AG04450 (cell line): Measurements from ENCODE around the gene SPDYE17. TPM values are rescaled to one million over a fixed set of nuclear protein-coding genes. Genes with fewer than 3 reads are reported as not detected.
"Not testable (repeated sequence)": the region's sequence is repeated elsewhere in the genome, so short reads cannot be mapped to it uniquely, and the experiment has no call there.

ENCODE experiments used
- CTCF ChIA-PET: fragments of 300-600, 350-600 bp; formaldehyde crosslinking; extraction: SDS; loops from one replicate; lab custom pipeline; 2022; ENCODE audit warnings: antibody characterized with exemption, inconsistent platforms; lab: Charles Lee
- POLR2A ChIA-PET: fragments of 350-600 bp; formaldehyde crosslinking; extraction: SDS; loops from one replicate; lab custom pipeline; 2021; ENCODE audit warnings: antibody characterized with exemption, inconsistent platforms; lab: Yijun Ruan, JAX
- DNase-seq: peaks from one replicate; pipeline ENCODE4 v3.0.0-alpha.2; 2011; ENCODE audit warnings: low read depth, low spot score
- H3K27ac ChIP-seq: one replicate; pipeline ENCODE4 v1.5.1; 2012; ENCODE audit warnings: low read depth, low read length, control low read depth
- H3K27me3 ChIP-seq: one replicate; pipeline ENCODE4 v1.6.0; 2012; ENCODE audit warnings: low read length; ENCODE audit not compliant: control insufficient read depth, insufficient read depth
- H3K4me3 ChIP-seq: 2 replicates; pipeline ENCODE4 v1.5.1; 2011; ENCODE audit warnings: mild to moderate bottlenecking, low read depth, low read length, control low read depth
- H3K9me3 ChIP-seq: 2 replicates; pipeline ENCODE4 v1.5.1; 2012; ENCODE audit warnings: low read length; ENCODE audit not compliant: control insufficient read depth, insufficient read depth
- polyA minus RNA-seq: library from RNA; depleted of rRNA, polyadenylated mRNA; stranded (reverse); fragments of >200 nt; gene quantifications from 2 replicates; pipeline ENCODE4 v1.2.3, GENCODE V29; 2011; rRNA and poly(A)+ RNA removed
- polyA plus RNA-seq: library from polyadenylated mRNA; depleted of rRNA; stranded (reverse); fragments of >200 nt; gene quantifications from 2 replicates; pipeline ENCODE4 v1.2.3, GENCODE V29; 2011; rRNA removed

Gene SPDYE17
- not detected in 2 replicates for polyA plus RNA-seq
- not detected in 2 replicates for polyA minus RNA-seq

GRCh38 chr7:77032261-77032660 is at the start of gene SPDYE17:
Gene SPDYE17 (minus strand): TSS chr7:77032361. CDS start chr7:77030570, 1,791 bp downstream.
- H3K27me3 ChIP-seq, H3K27ac ChIP-seq, POLR2A ChIA-PET, CTCF ChIA-PET, DNase-seq, H3K9me3 ChIP-seq, H3K4me3 ChIP-seq: not testable (repeated sequence)

- CTCF ChIA-PET, H3K4me3 ChIP-seq, H3K27me3 ChIP-seq, POLR2A ChIA-PET, H3K9me3 ChIP-seq, DNase-seq, H3K27ac ChIP-seq: not testable (repeated sequence)
Observed at GRCh38 chr7:77080236-77080635, 48.1 kb upstream of the SPDYE17 start.

- POLR2A ChIA-PET, DNase-seq, H3K9me3 ChIP-seq, CTCF ChIA-PET, H3K27me3 ChIP-seq, H3K4me3 ChIP-seq, H3K27ac ChIP-seq: not testable (repeated sequence)
Observed at GRCh38 chr7:77079624-77080023, 47.5 kb upstream of the SPDYE17 start.

- DNase-seq, H3K4me3 ChIP-seq, H3K9me3 ChIP-seq, H3K27ac ChIP-seq, H3K27me3 ChIP-seq, POLR2A ChIA-PET, CTCF ChIA-PET: not testable (repeated sequence)
Observed at GRCh38 chr7:77079112-77079511, 47.0 kb upstream of the SPDYE17 start.

GRCh38 chr7:77077060-77077459 is 44.9 kb upstream of the SPDYE17 start:
- CTCF ChIA-PET, H3K9me3 ChIP-seq, H3K27ac ChIP-seq, H3K4me3 ChIP-seq, POLR2A ChIA-PET, H3K27me3 ChIP-seq, DNase-seq: not testable (repeated sequence)

- H3K27me3 ChIP-seq, H3K27ac ChIP-seq, POLR2A ChIA-PET, H3K4me3 ChIP-seq, DNase-seq, H3K9me3 ChIP-seq, CTCF ChIA-PET: not testable (repeated sequence)
Observed at GRCh38 chr7:77074786-77075396, 42.7 kb upstream of the SPDYE17 start.

DNA sequence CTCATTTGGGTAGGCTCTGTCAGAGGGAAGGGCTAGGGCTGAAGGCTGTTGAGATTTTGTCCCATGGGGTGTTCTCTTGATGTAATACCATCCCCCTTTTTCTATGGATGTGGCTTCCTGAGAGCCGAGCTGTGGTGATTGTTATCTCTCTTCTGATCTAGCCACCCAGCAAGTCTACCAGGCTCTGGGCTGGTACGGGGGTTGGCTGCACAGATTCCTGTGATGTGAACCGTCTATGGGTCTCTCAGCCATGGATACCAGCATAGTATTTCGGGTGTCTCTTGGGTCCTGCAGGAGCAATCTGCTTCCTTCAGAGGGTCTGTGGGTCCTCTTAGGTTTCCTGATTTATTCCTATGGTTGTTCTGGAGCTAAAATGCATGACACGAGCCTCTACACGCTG is 38.9 kb upstream of the SPDYE17 start:
- H3K27ac ChIP-seq, DNase-seq, CTCF ChIA-PET, H3K27me3 ChIP-seq, H3K9me3 ChIP-seq, H3K4me3 ChIP-seq, POLR2A ChIA-PET: not testable (repeated sequence)

GRCh38 chr7:77065869-77066268 is 33.7 kb upstream of the SPDYE17 start:
- DNase-seq, POLR2A ChIA-PET, CTCF ChIA-PET, H3K27me3 ChIP-seq, H3K9me3 ChIP-seq, H3K4me3 ChIP-seq, H3K27ac ChIP-seq: not testable (repeated sequence)

DNA sequence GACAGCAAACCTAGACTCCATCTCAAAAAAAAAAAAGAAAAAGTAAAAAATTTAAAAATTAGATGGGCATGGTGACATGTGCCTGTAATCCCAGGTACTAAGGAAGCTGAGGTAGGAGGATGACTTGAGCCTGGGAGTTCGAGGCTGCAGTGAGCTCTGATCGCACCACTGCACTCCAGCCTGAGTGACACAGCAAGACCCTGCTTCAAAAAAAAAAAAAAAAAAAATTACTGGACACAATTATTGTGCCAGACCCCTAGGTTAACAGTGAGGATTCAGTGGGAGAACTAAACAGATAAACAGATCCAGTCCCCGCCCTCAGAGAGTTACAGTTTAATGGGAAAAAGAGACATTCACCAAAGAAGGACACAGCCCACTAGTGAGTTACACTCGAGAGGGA is 31.6 kb upstream of the SPDYE17 start:
- H3K4me3 ChIP-seq, POLR2A ChIA-PET, DNase-seq, H3K27ac ChIP-seq, H3K27me3 ChIP-seq, CTCF ChIA-PET, H3K9me3 ChIP-seq: not testable (repeated sequence)

GRCh38 chr7:77062557-77062956 is 30.4 kb upstream of the SPDYE17 start, which contains the start of gene SPDYE18:
Gene SPDYE18 (minus strand): TSS chr7:77062558. CDS start chr7:77060512, 2,046 bp downstream.
- POLR2A ChIA-PET, CTCF ChIA-PET, H3K27me3 ChIP-seq, H3K27ac ChIP-seq, DNase-seq, H3K9me3 ChIP-seq, H3K4me3 ChIP-seq: not testable (repeated sequence)

GRCh38 chr7:77026349-77026748 is 5.8 kb downstream of the SPDYE17 start:
- CTCF ChIA-PET, POLR2A ChIA-PET, H3K27ac ChIP-seq, H3K27me3 ChIP-seq, DNase-seq, H3K9me3 ChIP-seq, H3K4me3 ChIP-seq: not testable (repeated sequence)

GRCh38 chr7:77010074-77010680 is 22.0 kb downstream of the SPDYE17 start:
- DNase-seq, H3K27me3 ChIP-seq, H3K4me3 ChIP-seq, CTCF ChIA-PET, H3K27ac ChIP-seq, H3K9me3 ChIP-seq, POLR2A ChIA-PET: not testable (repeated sequence)
